A549 (cell line): ENCODE results near the gene MBLAC1.
A peak's percentile ranks its signal among the peaks of the same experiment; 100 is the strongest.

Source experiments
- CHD2 ChIP-seq: fragments of 150-350 bp; IDR thresholded peaks from 2 replicates; pipeline ENCODE4 v1.6.1; 2014; ENCODE audit warnings: low read length; ENCODE audit not compliant: partially characterized antibody
- CTCF ChIP-seq: fragments of >200 bp; sonication (Bioruptor Twin); formaldehyde crosslinking; IDR thresholded peaks from 3 replicates; pipeline ENCODE4 v1.5.1; 2016
- ESRRA ChIP-seq: fragments of 150-350 bp; IDR thresholded peaks from 2 replicates; pipeline ENCODE4 v1.6.1; 2014; ENCODE audit warnings: mild to moderate bottlenecking, low read length, borderline replicate concordance
- MAFK ChIP-seq: fragments of 450-650 bp; IDR thresholded peaks from 2 replicates; pipeline ENCODE4 v1.6.1; 2014; ENCODE audit not compliant: partially characterized antibody
- MAZ ChIP-seq: fragments of 150-350 bp; IDR thresholded peaks from 2 replicates; pipeline ENCODE4 v1.6.1; 2014; ENCODE audit warnings: antibody characterized with exemption, low read depth, low read length, borderline replicate concordance
- MYC ChIP-seq: IDR thresholded peaks from 2 replicates; pipeline ENCODE4 v1.6.1; 2012; ENCODE audit warnings: mild to moderate bottlenecking, inconsistent platforms, low read length, improper control_type of control experiment, borderline replicate concordance
- POLR2A ChIP-seq: IDR thresholded peaks from 2 replicates; pipeline ENCODE4 v1.6.1; 2012; ENCODE audit warnings: mild to moderate bottlenecking, low read length
- RAD21 ChIP-seq, 2 experiments: fragments of >200 bp in 1 of 2; sonication (Bioruptor Twin) in 1 of 2; formaldehyde crosslinking in 1 of 2; IDR thresholded peaks in 1 of 2; conservative IDR thresholded peaks in 1 of 2; 2 replicates in 1 of 2; 3 replicates in 1 of 2; pipeline ENCODE4 v1.6.1; 2012 to 2018; ENCODE audit warnings: inconsistent platforms in 1 of 2
- RCOR1 ChIP-seq: fragments of 150-350 bp; IDR thresholded peaks from 2 replicates; pipeline ENCODE4 v1.6.1; 2014; ENCODE audit warnings: antibody characterized with exemption, low read length, low read depth
- SMC3 ChIP-seq: fragments of >200 bp; sonication (Bioruptor Twin); formaldehyde crosslinking; IDR thresholded peaks from 3 replicates; pipeline ENCODE4 v1.6.1; 2018; ENCODE audit warnings: inconsistent platforms
- TF ChIP-seq, protein P1 (sequence below): IDR thresholded peaks from 2 replicates; pipeline ENCODE4 v1.6.1; 2012
- TF ChIP-seq, protein P2 (sequence below): fragments of 200-600 bp; sonication (generic); IDR thresholded peaks from 2 replicates; pipeline ENCODE4 v1.6.1; 2016; ENCODE audit warnings: antibody characterized with exemption, mild to moderate bottlenecking, moderate library complexity

DNA sequence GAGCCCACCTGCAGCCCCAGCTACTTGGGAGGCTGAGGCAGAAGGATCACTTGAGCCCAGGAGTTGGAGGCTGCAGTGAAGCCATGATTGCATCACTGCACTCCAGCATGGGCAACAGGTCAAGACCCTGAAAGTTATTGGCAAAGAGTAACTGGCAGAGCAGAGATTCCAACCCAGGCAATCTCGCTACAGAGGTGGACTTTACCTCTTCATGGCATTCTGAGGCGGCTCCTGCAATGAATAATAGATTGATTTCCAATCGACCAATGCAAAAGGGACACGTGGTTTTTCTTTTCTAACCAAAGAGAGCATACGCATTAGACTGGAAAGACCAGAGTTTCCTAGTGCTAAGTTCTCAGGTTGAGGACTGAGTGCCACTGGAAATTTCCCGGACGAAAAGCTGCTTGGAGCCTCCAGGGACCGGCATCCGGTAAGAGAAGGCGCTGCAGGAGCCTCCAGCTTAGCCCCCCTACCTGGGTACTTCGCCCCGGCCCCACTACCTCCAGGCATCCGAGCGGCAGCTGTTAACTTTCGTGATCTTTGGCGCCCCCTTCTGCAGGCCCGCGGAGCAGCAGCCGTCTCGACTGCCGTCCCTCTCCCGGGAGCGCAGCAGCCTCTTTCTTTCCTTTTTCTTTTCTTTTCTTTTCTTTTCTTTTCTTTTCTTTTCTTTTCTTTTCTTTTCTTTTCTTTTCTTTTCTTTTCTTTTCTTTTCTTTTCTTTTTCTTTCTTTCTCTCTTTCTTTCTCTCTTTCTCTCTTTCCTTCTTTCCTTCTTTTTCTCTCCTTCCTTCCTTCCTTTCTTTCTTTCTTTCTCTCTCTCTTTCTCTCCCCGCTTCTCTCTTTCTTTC, 4.1 kb downstream of the MBLAC1 start:
- peak; percentile 71 to 72 for TF ChIP-seq RAD21 (conservative IDR thresholded peaks at IDR 0.05 in 1 of 2, IDR thresholded peaks at IDR 0.05 in 1 of 2)
- peak; percentile 80 for TF ChIP-seq CTCF
- no peak for TF ChIP-seq POLR2A
- no peak for TF ChIP-seq MYC
- TF ChIP-seq, protein P1, sequence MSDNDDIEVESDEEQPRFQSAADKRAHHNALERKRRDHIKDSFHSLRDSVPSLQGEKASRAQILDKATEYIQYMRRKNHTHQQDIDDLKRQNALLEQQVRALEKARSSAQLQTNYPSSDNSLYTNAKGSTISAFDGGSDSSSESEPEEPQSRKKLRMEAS = no peak
- TF ChIP-seq SMC3 = peak; percentile 39
- no peak for TF ChIP-seq RCOR1
- no peak for TF ChIP-seq MAZ
- no peak for TF ChIP-seq ESRRA
- no peak for TF ChIP-seq MAFK
- TF ChIP-seq, protein P2, sequence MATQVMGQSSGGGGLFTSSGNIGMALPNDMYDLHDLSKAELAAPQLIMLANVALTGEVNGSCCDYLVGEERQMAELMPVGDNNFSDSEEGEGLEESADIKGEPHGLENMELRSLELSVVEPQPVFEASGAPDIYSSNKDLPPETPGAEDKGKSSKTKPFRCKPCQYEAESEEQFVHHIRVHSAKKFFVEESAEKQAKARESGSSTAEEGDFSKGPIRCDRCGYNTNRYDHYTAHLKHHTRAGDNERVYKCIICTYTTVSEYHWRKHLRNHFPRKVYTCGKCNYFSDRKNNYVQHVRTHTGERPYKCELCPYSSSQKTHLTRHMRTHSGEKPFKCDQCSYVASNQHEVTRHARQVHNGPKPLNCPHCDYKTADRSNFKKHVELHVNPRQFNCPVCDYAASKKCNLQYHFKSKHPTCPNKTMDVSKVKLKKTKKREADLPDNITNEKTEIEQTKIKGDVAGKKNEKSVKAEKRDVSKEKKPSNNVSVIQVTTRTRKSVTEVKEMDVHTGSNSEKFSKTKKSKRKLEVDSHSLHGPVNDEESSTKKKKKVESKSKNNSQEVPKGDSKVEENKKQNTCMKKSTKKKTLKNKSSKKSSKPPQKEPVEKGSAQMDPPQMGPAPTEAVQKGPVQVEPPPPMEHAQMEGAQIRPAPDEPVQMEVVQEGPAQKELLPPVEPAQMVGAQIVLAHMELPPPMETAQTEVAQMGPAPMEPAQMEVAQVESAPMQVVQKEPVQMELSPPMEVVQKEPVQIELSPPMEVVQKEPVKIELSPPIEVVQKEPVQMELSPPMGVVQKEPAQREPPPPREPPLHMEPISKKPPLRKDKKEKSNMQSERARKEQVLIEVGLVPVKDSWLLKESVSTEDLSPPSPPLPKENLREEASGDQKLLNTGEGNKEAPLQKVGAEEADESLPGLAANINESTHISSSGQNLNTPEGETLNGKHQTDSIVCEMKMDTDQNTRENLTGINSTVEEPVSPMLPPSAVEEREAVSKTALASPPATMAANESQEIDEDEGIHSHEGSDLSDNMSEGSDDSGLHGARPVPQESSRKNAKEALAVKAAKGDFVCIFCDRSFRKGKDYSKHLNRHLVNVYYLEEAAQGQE = no peak
- TF ChIP-seq CHD2 = no peak
